HG03280 (cell line): Measurements from ENCODE around the gene RRAD.

Source experiments
- ATAC-seq: cut with Tn5 transposase; IDR thresholded peaks from one replicate; pipeline ENCODE4 v1.9.1; 2021; ENCODE audit warnings: mild to moderate bottlenecking, moderate library complexity; ENCODE audit not compliant: unreplicated experiment

RRAD gene

GRCh38 chr16:66918355-66918754 is 7.0 kb downstream of the RRAD start:
- no peak for ATAC-seq

DNA sequence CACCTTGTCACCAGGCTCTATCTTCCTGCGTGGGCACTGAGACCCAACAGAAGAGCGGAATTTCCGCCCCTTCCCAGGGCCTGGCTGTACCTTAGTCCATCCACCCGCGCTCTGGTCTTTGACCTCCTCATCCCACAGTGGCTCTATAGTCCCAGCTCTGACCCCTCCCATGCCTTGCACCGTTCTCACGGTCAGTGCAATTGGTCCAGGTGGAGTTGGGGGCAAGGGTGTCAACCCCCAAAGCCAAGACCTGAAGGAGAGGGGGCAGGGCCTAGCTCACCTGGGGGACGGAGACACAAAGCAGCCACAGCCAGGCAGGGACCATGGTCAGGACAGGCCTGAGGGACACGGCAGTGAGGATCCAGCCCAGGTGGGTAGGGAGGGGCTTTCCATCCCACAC is 7.6 kb downstream of the RRAD start:
- ATAC-seq: no peak

DNA sequence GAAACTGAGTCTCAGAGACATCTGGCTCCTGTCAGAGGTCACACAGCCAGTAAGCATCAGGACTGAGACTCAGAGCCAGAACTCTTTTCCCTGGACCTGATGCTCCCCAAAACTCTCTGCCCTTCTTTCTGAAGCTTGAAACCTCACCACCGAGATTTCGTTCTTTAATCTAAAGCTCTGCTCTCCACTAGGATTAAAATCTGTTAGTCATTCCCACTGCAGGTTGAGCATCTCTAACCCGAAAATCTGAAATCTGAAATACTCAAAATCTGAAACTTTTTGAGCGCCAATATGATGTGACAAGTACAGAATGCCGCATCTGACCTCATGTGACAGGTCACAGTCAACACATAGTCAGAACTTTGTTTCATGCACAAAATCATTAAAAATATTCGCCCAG is 8.8 kb downstream of the RRAD start:
- ATAC-seq: no peak

- no peak for ATAC-seq
Observed at GRCh38 chr16:66915041-66915440, 10.3 kb downstream of the RRAD start.

- ATAC-seq: no peak
Observed at GRCh38 chr16:66914541-66914940, 10.8 kb downstream of the RRAD start.

DNA sequence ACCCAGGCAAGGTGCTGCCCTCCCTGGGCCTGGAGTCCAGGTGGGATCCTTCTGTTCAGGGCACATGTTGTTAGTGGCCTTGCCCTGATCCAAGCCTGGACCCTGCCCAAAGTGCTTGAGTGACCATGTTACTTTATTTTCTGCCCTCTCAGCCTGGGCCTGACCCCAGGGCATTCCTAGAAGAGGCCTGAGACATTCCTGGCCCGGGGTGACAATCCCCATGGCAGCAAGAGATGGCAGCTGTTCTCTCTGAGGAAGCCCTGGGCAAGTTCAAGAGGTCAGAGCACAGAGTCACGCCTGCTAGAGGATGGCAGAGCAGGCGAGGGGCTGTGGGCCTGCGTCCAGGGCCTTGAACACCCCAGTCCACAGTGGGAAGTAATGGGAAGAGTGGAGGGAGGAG is 11.6 kb downstream of the RRAD start:
- ATAC-seq: no peak

- ATAC-seq: no peak
Observed at GRCh38 chr16:66913081-66913480, 12.3 kb downstream of the RRAD start.

- no peak for ATAC-seq
Observed at GRCh38 chr16:66911801-66912200, 13.5 kb downstream of the RRAD start.

DNA sequence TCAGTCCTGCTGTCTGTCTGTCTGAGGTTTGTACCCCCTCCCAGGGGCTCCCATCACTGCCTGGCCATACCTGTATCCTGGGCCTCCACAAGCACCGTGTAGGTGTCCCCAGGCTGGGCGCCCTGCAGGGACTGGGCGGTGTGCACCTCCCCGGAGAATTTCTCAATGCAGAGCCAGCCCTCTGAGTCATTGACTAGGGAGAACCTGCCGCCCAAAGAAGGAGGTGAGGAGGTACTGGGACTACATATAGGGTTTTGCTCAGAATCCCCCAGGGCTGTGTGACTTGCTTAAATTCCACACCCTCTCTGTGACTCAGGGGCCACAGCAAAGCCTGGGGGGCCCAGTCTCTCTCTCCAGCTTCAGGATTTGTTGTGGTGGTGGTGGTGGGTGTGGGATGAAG is 14.2 kb downstream of the RRAD start:
- ATAC-seq: no peak

- ATAC-seq: no peak
Observed at GRCh38 chr16:66910175-66910940, 15.0 kb downstream of the RRAD start.

GRCh38 chr16:66908762-66909559 is 16.4 kb downstream of the RRAD start:
- ATAC-seq: no peak

GRCh38 chr16:66908116-66908515 is 17.2 kb downstream of the RRAD start:
- no peak for ATAC-seq

GRCh38 chr16:66906916-66907836 is 18.2 kb downstream of the RRAD start:
- no peak for ATAC-seq

DNA sequence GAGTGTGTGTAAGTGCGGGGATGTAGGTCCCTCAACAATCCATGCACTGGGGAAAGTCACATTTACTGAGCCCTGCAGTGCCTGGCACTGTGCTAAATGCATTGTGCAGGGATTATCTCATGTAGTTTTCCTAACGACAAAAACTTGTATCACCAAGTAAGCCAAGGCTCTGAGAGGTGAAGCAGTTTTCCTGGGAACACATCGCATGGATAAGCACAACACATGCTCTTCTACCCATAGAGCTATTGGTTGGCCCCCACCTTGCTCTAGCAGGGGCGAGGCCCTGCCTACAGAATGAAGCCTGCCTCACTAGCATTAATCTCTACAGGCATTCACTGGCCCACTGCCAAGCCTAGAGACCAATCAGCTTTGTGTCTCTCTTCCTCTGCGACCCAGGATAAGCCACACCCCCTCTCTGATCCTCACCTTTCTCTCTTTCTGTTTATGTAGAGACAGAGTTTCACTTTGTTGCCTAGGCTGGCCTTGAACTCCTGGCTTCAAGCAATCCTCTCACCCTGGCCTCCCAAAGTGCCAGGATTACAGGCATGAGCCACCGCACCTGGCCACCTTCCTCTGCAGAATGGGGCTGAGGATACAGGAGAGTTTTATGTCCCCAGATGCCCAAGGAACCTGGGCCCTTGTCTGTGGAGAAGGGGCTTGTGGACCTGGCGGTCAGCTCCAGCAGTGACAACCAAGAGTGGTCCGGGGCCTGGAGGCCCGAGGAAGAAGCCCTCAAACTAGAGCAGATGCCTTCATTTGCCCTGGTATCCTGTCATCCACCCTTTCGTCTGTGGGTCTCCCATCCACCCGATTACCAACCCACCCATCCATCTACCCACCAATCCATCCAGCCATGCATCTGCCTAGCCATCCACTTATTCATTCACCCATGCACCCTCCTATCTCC is 19.4 kb downstream of the RRAD start:
- ATAC-seq: no peak

DNA sequence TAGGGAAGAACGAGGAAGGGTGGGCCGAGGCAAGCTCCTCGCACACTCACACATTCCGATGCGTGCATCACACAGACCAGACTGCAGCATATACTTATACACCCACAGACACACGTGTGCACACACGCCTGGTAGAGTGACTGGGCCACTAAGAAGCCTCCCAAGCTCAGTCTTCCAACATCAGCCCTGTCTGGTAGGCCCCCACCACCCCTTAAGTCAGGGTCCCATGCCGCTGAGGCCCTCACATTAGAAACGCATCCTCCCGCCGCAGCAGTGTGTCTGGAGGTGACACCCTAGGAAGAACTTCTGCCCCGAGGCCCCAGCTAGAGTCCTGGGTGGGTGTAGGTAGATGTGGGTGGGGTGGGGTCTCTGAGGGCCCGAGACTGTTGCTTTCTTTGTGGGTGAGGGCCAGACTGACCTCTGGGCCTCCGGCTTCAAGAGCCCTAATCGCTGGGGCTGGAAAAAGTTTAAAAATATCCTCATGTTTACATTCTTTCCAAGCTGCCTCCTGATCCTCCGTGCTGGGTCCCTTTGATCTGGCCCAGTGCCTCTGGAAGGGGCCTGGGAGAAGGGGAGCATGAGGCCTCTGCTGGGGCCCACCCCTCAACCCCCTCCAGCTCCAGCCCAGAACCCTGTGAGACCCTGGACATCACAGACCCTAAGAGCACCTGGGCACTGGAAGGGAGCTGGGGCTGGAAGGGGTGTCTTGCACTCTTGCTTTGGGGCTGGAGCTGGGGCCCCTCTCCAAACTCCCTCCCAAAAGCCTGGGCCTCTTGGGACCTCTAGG is 20.3 kb downstream of the RRAD start:
- ATAC-seq: no peak

DNA sequence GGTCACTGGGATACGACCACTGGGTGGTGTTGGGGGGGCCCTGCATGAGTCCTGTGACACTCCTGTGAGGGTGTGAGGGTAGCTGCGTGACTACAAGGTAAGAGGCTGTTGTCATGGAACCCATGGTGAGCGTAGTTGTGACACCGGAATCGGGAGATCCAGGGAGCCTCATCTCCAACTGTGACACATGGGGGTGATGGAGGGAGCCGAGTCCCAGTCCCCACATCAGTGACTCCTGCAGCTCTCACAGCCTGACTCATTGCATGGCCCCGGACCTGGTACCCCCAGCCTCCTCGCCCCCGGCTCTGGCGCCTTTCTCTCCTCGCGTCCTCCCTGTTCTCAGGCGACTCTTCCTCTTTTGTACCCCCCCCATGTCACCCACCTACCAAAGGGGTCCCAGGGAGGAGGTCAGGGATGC is 20.9 kb downstream of the RRAD start:
- ATAC-seq: no peak

- ATAC-seq: no peak
Observed at GRCh38 chr16:66903544-66904427, 21.5 kb downstream of the RRAD start.
